Pons (tissue), 1 donor: ENCODE data around the gene EFHC1.
A peak's percentile ranks its signal among the peaks of the same experiment; 100 is the strongest.

Experiments
- DNase-seq: peaks from one replicate; pipeline ENCODE4 v3.0.0-alpha.2; 2016; ENCODE audit warnings: low spot score

EFHC1 gene

DNA sequence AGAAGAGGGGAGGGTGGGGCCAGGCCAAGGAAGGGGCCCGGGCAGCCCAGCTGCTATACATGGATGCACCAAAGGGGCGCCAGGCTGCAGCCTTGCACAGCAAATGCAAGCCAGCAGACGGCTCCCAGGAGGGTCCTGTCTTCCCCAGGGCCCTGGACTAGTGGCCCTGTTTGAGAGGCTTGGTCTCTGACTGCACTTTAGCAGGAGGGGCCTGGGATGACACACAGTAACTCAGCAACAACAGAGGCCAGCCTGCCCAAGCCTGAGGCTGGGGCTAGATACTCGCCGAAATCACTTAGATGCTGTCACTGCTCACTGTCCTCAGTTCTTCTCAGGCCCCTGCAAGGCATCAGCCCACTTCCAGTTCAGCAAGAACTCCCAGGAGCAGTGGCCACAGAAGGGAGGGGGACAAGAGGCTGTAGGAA is 83.2 kb downstream of the EFHC1 start:
- DNase-seq, result no peak

DNA sequence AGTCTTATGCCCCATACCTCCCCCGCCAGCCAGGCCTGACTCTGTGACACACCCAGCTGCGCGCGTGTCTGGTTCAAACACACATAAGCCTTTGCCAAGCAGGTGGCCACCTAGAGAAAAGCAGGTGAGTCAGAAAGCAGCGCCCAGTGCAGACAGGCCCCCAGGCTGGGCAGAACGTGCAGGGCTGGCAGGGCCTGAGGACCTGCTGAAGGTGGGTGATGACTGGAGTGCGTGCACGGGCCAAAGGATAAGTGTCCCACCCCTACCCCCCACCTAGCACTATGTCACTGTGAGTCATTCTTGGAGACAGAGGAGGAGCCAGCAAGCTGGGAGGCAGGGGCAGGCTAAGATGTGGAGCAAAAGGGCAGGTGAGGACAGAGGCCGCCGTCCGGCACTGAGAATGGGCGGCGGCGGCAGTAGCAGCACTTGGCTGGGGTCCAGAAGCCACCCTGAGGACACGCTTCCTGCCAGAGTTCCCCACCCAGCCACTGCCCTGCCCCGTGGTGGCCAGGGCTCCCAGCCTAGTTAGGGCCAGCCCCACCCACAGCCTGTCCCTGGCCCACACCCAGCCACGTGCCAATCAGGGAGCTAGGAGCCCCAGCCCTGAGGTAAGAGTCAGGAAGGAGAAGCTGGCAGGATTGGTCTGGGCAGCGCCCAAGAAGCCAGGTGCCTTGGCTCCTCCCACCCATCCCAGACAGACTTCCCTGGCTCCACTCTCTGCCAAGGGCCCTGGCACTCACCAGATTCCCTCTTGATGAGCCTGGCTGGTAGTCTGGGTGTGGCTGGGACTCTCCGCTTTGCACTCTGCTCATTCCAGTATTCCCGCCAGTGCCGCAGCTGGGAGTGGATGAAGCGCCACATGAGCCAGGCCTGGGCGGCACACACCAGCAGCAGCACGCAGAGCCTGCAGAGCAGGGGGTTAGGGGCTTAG is 84.0 kb downstream of the EFHC1 start:
- DNase-seq, result no peak

DNA sequence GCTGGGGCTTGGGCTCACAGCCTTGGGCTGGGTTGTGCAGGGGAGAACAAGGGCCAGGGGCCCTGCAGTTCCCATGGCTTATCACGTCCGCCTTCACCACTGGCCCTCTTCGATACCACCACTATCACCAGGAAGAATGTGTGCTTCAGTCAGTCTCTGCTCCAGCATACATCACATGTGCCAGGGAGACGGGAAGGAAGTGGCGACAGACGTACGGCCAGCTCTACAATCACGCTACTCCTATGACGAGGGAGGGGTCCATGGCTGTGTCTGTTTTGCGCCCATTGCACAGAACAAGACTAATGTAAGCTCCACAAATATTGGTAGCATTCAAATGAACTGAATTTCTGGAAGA is 84.6 kb downstream of the EFHC1 start:
- DNase-seq, result no peak

DNA sequence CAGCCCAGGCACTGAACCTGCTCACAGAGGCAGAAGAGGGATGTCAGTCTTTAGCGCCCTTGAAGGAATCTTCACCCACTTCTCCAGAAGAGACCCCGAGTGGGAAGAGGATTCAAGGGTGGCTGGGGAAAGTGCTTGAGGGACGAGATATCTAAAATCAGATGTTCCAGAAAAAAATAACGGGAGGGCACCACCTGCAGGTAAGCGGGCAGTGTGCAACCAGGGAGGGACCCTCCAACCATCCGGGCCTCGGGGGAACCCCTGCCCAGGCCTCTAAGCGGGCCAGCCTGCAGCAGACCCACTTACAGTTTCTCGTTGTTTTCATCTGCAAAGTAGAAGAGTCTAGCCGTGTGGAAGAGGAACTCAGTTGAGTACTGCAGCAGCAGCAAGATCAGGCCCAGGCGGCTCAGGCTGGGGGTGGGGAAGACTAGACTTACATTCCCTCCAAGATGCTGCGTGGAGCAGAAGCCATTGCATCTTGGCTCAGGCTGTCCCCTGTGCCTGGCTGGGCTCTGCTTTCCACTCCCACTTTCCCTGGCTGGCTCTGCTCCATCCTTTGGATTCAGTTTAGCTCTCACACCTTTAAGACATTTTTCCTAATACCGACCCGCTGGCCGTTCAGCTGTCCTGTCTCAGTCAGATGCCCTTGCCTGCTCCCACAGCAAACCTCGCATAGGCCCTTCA is 85.7 kb downstream of the EFHC1 start:
- no peak for DNase-seq

DNA sequence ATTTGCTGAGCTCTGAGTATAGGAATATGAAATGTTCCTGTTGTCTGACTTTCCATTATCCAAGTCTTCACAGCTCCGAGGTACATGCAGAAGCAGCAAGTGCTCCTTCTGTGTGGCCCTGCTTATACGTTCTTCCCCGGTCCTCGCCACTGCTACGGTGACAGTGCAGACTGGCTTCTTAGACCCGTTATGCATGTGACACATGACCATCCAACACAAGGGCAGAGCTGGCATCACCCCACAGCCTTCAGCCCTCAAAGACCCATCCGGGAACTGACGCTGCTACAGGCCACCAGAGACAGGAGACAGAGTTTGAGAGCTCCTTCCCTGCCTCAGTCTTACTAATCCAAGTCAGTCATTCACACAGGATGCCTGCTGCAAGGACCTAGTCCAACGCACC is 86.3 kb downstream of the EFHC1 start:
- no peak for DNase-seq

DNA sequence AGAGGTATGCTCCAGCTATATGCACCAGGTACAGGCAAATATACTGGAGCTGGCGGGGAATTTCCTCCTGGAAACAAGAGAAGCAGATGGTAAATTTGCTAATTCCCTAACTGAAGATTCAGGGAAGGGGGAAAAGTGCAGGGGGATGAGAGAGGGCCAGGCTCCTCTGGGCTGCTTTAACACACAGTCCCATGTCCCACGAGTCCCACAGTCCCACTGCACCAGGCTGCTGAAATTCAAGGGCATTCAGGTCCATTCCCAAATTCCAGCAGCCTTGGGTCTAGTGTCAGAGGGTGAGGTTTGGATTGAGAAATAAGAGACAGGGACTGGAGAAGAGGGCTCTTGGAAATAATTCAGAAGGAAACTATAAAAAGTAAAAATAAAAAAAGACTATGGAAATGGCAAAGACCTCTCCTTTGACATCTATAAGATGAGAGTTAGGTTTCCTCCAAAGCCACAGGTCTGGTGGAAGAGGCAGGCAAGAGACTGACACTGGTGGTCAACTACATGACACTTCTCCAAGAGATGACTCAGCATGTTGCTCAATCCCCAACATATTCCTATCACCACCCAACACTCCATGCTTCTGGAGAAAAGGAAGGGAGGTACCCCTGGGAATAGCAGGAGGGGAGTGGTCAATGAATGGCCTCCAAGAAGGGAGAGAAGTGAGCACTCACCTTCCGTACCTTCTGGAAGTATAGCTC is 87.6 kb downstream of the EFHC1 start:
- no peak for DNase-seq

DNA sequence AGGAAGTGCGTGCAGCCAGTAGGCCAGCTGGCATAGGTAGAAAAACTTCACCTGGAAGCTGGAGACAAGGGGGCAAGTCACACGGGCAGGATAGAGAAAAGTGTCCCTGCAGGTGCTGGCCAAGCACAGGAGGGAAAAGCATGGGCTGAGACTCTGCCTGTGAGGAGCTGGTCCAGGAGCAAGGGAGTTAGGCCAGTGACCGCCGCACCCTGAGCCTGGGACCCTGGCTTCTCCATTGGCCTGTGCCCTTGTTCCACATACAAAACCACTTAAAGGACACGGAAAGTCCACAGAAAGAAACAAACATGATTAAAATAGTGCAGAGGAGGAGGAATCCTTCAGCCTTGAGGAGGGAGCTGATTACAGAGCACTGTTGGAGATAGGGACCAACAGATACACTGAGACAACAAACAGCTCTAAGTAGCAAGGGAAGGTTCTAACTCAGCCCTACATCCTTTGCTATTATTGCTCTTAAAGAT is 88.2 kb downstream of the EFHC1 start:
- no peak for DNase-seq

DNA sequence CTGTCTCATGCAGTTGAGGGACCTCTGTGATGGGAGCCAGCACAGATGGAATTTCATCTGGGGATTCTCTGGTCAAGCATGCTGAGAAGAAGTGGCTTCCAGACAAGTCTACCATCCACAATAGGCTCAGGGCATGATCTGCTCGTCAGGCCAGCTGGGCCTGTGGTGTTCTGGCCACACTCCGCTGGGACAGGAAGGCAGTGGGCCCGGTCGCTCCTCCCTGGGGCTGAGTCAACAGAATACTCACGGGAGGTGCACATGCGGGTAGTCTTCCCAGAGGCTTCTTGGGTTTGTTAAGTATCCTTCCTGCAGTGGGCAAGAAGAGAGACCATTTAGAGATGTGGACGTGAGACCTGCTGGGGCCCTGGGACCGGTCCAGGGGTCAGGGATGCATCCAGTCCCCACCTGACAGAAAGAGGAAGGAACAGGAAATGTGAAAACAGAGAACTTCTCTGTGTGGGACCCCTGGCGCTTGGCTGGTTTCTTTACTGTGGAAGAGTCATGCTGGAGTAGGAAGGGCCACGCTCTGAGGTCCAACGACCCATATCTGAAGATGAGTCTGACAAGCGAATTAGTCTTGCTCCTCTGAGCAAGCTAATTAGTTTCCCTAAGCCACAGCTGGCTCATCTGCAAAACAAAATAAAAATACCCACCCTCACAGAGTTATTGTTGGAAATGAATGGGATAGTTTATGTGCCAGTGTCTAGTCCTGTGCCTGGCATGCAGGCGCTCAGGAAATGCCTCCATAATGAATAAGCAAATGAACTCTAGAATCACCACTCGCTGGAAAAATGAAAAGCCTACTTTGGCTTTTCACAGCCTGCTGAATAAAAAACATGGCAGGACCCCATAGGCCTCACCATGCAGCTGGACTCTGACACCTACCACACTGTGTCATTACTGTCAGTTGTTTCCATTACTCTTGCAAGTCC is 89.4 kb downstream of the EFHC1 start:
- no peak for DNase-seq

DNA sequence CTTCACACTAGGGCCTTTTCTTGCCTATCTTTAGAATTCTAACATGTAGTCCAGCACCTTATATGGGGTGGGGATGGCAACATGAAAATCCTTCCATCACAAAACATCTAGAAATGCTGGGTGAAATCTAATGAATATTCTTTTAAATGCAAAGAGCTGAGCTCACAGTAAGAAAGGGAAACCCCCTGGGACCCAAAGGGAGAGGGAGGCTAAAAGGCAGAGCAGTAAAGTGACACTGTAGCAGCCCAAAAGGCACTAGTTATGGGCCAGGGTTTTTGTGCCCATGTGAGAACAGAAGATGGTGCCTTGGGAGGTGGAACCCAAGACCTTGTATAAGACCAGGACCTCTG is 90.0 kb downstream of the EFHC1 start:
- DNase-seq, result no peak

DNA sequence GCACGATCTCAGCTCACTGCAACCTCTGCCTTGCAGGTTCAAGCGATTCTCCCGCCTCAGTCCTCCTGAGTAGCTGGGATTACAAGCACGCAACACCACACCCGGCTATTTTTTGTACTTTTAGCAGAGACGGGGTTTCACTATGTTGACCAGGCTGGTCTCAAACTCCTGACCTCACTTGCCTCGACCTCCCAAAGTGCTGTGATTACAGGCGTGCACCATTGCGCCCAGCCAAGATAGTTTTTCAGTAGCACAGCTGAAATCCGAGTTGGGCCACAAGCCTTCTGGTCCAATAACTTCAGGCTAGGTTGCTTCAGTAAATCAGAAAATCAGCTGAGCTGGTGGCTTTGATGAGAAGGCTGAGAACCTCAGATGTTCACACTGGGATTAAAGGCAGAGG is 91.0 kb downstream of the EFHC1 start:
- no peak for DNase-seq

DNA sequence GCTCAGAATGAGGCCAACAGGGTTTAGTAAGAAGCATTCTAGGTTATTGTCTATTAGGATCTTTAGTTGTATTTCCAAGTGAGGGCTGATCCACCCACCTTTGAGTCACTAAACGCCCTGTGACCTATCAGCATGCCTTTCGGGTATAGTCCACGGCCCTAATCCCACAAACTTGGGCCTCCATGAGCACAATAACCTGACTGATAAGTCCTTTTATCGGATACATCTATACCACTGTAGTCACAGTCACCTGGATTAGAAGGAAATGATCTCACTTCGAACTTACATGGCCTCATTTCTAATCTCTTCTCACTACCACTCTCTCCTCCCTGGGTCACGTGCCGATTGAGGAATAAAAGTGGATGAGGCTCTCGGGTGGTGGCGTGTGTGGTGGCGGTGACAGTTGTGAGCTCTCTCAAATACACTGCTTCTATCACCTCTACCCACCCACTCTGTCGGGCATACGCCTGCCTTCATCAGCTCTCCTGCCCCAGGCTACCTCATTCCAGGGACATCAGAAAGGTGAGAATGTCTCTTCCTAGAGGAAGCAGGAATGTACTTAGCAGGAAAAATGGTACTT is 91.5 kb downstream of the EFHC1 start:
- no peak for DNase-seq

DNA sequence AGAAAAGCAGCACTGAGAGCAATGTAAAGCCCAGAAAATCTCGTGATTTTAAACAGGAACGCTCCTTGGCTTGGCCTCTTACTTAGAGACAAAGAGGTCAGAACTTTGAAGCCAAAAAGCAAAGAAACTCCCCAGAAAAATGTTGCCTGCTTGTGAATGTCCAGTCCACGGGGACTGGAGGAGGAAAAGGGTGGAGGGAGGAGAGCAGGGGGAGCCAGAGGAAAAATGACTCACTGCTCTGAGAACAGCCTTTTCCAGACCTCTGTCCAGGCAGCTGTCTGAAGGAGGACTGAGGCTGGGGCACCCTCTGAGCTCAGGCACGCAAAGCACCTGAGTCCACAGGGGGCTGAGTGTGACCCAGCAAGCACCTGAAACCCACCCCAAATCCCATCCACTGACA is 92.1 kb downstream of the EFHC1 start:
- DNase-seq, result peak; percentile 9

DNA sequence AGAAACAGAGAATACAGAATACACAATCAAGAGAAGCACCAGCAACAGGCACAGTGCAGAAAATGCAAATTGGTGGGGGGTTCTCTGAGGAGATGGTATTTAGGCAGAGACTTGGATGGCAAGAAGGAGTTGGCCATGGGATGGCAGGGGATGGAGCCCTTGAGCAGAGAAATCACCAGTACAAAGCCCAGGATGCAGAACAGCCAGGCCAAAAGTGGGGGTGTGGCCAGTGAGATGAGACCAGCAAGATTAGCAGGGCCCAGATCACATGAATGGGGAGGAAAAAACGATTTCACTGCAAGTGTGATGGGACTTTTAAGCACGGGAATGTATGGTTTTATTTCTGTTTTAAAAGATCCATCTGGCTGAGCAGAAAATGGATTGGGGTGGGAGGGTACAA is 93.3 kb downstream of the EFHC1 start:
- DNase-seq, result no peak

DNA sequence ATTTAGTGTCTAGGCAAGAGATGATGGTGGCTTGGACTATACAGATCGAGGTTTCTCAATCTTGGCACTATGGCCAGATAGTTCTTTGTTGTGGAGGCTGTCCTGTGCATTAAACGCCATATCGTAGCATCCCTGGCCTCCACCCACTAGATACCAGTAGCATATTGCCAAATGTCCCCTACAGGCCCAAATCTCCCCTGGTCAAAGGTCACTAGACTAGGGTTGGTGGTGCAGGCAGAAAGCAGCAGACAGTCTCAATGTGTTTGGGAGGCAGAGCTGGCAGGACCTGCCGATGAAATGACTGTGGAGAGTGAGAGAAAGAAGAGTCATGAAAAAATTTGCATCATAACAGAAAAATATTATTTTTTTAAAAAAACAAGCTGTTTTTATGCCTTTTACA is 93.8 kb downstream of the EFHC1 start:
- no peak for DNase-seq

DNA sequence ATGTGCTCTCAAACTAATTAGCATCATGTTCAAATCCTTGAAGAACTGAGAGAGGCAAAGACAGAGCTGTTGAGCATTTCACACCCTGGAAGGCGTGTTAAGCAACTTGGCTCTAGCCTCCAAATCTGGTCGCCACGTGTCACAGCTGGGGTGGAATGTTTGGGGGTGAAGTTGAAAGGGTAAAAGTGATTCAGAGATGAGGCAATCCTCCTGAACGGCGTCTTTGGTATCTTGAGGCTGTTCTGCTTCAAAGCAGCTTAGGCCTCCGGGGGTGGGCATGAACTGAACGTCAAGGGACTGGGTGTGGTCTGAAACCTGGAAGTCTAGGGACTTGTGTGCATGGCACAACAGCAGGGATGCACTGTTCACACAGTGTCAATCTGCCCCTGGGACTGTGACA is 94.4 kb downstream of the EFHC1 start:
- DNase-seq, result no peak

DNA sequence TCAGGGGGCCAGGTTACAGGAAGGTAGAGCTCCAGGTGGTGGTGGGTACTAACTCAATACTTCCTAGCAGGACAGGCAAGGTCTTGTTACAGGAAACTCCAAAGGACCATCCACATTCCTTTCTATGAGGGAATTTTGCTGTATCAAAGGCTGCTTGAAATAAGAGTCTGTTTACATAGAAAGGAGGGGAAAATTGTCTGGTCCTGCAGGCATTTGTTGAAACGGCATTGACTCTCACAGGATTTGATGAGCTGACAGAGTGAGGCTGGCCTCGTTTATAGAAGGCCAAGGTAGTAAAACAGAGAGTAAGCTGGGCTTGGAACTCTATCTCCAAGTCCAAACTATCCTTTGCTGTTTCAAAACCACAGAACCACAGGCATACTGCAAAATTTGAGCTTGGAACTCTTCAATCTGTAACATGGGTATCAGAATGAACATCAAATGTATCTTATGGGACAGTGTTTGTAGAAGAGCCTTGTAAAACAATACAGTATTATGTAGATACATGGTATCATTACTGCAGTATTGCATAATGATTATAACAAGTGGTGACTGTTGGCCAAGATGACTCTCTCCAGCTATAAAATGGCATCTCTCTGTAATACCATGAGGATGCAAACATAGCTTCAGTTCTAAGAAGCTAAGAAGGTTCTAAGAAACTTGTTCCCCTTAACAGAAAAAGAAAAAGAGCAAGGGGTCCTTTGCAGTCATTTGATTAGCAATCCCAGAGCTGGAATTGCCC is 95.2 kb downstream of the EFHC1 start:
- DNase-seq, result no peak

DNA sequence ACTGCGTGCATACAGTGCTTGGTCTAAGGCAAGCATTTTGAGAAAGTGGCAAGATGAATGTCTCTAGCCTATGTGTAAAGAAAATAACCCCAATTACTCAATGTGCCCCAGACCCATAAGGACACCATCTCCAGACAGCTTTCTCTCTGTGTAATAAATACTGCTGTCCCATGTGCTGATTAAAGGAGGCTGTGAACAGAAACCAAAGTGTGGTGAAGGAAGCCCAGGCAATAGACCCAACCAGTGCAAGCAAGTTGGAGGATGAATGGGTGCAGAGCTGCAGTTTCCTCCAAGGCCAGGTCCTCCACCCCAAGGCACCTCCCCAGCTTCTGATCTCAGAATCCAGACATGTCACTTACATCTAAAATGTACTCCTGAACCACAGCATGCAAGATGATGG is 96.1 kb downstream of the EFHC1 start:
- DNase-seq, result no peak

DNA sequence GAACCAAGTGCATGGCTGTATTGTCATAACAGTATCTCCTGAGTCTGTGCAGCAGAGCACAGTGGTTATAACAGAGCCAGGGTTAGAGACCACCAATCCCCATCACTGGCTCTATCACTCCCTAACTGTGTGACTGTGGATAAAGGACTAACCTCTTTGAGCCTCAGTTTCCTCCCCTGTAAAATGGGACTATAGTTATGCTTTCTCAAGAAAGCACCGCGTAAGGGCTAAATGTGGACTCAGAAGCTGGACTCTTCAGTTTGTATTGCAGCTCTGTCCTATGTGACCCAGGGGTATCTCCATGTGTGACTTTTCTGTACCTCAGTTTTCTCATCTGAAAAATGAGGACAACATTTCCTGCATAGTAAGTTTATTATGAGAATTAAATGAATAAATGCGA is 96.8 kb downstream of the EFHC1 start:
- no peak for DNase-seq

DNA sequence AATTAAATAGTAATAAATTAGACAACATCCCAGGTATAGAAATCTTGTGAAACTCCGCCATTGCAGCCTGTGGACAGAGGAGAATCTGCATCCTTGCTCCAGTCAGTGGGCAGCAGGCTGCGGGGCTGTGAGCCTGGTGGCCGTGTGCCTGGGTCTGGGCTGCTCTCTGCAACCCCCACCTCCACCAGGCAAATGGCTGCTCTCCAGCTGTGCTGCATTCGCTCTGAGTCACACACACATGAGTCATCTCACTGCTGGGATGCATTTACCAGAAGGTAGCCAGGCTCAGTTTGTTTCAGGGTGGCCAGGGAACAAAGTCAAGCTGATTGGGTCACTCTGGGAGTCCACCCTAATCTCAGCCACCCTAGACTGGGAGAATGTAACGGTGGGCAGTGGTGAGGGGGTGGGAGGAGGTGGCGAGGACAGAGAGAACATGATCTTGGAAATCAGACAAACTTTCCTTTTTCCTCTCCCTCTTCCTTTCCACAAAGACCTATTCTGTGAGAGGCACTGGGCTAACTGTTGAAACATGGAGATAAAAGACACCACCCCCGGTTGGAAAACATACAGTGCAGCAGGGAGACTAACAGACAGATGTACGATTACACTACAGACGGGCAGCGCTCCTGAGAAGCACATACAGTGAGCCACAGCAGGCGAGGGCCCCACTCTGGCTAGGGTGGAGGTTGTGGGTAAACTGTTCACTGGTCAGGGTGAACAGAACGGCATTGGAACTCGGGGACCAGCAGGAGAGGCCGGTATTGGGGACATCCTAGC is 97.5 kb downstream of the EFHC1 start:
- peak; percentile 73 for DNase-seq
